CMK (cell line): Measurements from ENCODE around the gene MARCHF11.

Source experiments
- DNase-seq: peaks from one replicate; pipeline ENCODE4 v3.0.0-alpha.2; 2010; ENCODE audit warnings: low read depth

The MARCHF11 gene

DNA sequence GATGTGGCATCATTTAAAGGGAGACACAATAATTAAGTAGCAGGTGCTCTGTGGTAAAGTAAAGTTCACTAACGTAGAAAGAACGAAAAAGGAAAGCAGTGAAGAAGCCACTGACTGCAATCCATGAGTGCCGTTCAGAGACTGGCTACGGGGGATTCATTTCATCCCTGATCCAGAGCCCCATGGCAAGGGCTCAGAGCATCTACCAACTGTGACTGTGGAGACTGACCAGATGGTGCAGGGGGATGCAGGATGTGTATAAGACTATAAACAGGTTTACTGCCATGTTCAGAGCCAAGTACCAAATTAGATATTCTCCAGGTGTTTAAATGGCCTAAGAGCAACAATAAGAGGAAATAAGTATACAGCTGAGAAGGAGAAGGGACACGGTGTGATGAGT, 47.7 kb downstream of the MARCHF11 start:
- no peak for DNase-seq

DNA sequence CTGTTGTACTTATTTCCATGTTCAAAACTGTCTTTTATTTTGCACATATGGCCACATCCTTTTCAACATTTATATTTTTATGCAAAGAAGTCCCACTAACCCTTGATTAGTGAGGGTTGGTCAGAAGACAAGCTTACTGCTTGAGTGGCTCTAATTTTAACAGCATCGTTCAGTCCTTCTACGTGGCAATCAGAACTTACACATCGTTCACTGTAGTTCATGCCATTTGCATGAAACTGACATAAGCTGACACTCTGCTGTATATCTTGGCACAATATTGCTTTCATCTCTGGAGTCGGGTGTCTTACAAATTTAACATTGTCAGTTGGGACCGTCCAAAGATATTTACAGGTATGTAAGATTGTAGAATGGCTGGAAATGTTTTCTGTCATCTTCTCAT, 50.6 kb downstream of the MARCHF11 start:
- DNase-seq, result no peak

DNA sequence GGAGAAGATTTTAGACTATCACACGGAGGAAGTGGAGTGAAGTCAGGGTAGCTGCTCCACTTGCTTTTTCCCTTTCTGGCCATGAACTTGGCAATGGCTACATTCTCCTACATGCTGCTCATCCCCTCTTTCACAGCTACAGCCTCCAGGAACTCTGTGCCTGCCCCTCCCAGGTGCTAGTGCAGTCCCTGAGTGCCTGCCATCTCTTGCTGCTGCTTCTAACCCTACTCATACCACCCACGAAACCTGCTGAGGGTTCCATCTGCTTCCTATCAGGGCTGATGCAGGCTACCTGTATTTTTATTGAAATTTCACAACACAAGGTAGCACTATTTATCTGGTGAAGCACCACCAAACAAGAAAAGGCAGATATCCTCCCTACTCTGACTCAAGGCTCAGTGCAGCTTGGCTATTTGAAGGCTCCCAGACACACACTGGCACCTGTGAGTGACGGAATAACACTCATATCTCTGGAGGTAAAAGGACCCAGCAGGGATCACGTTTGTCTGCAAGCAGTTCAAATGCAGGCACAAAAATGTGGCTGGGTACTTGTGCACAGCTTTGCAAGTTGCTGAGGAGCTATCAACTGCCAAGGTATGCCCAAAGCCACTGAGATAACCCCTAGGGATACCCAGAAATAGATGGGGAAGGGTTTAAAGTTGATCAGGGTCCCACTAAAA, 51.6 kb downstream of the MARCHF11 start:
- no peak for DNase-seq

DNA sequence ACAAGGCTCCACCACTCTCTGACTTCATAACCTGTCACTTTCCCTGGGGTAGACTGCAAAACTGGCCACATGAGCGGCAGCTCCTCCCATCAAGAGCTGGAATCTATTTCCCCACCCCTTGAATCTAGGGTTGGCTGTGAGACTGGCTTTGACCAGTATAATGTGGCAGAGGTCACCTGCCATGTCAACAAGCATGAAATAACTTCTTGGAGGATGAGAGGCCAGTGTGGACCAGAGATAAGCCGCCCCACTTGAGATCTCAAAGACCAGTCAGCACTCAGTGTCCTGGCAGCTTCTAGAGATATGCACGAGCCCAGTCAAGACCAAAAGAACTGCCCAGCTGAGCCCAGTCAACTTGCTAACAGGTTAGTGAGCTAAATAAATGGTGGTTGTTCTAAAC, 59.0 kb downstream of the MARCHF11 start:
- no peak for DNase-seq

DNA sequence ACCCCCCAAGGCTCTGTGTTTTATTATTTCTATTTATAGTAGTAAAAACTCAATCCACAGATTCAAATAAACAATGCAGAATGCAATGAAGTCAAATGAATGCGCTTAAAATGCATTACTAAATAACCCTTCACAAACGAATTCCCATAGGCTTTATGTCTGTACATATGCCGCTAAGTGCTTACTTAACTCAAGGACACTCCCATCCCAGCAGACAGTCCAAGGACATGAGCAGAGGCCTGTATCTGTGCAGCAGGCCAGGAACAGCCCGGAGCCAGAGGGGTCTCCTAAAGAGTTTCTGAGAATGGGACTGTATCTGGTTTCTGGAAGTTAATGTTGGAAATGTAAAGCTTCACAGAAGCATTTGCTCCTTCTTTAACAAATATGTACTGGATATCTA, 59.8 kb downstream of the MARCHF11 start:
- no peak for DNase-seq

DNA sequence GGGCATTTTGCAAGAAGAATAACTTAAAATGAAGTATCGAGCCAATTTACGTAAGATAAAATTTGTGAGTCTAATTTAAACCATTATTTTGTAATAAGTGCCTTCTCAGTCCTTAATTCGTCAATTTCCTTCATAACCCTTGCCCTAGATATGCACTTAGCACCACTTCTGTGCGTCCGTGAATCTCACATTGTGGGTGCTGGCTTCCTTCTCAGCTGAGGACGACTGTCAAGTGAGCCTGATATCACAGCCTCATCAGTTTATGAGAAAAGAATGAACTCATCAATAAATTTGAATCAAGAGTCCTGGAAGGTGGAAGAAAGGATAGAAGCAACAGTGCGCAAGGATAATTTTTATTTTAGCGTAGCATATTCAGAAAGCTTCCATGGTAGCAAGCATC, 64.5 kb downstream of the MARCHF11 start:
- DNase-seq, result no peak

DNA sequence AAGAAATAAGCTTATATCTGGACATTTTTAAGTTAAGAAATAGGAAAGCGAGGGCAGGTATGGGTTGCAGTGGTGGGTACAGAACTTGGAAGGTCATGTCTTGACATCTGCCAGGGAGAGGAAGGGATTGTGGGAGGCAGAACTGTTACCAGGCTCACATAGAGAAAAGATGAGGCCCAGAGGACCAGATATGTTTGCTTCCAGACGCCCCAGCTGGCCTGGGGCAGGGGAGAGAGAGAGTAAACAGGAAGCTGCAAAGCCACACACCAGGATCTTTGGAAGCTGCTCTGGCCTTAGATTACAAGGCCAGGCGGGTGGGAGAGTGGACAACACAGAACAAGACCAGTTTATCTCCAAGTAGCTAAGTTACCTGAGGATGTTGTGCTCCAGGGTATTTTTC, 71.2 kb downstream of the MARCHF11 start:
- no peak for DNase-seq

DNA sequence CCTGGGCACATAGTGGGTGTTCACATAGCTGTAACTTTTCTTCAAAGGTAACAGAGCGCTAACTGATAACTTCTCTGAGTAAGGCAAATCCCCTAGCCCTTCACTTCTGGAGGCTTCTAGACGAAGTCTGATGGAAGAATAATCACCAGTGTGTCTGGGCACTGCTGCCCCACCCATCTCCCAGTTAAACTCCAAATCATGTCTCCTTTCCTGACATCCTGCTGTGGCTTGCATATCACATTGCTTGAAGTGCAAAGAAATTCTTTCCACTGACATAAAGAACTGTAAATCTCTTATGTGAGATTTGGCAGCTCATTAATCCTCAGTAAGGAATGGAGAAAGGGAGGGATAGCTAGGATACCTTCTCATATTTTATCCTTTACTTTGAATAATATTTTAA, 74.6 kb downstream of the MARCHF11 start:
- no peak for DNase-seq

DNA sequence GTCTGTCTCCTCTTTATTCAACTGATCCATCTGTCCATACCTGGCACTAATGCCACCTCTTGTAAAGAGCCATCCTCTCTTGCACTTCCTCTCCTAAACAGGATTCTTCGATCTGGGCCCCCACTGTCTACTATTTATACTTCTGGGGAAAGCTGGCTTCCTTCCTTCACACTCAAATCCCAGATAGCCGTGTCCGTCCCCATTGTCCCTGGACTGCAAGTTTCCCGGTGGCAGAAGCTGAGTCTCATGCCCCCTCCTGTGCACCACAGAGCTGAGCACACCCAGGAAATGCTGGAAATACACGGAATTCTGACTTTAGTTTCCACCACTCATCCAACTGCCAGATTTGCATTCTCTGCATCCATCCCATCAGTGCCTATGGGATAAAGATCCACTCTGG, 84.0 kb downstream of the MARCHF11 start:
- DNase-seq, result no peak

DNA sequence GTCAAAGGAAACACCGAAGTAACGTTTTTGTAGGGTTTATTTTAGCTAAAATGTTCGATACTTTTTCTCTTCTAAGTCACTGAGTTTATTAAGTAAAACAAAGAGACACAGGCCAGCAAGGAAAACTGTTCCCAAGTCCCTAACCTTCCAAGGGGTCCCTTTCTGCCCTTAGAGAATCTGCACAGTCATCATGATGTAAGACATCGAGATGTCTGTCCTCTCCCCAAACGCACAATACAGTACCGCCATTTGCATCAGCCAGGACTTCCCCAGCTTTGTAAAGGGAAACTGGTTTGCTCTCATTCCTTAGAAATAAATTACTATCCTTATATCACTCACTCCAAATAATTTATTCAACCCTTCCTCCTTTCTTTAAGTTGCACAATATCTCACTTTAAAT, 89.3 kb downstream of the MARCHF11 start:
- DNase-seq, result no peak

DNA sequence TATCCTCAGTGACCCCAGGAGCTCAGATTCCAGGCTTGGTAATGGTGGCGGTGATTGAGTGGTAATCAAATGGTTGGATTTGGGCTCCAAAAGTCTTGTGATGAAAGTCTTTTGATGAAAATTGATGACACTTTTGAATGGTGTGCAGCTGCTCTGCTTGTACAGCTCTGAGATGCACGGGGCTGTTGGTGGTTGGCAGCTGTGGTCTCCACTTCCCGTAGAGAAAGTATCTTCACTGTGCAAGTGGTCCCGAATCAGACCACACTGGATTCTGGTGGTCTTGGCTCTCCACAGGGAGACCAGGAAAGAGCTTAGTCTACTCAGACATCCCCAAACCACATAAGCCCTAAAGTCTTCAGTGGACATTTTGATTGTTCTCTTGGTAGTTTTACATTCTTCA, 96.6 kb downstream of the MARCHF11 start:
- no peak for DNase-seq

DNA sequence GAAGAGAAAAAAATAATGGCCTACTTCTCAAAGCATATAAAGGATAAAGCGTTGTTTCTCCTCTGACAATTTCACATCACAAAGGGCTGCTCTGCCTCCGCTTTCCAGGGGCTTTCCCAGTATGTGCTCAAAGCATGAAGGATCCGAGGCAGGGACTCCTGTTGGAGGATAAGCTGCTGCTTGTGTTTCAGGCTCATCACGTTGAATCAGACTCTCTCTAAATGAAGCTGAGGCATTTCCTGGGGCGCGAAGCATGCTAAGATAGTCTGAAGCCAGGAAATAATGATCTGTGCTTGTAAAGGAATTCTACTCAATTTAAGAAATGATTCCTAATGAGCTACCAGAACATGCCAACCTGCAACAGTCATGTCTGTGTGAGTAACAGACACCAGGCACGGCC, 97.5 kb downstream of the MARCHF11 start:
- DNase-seq, result no peak

DNA sequence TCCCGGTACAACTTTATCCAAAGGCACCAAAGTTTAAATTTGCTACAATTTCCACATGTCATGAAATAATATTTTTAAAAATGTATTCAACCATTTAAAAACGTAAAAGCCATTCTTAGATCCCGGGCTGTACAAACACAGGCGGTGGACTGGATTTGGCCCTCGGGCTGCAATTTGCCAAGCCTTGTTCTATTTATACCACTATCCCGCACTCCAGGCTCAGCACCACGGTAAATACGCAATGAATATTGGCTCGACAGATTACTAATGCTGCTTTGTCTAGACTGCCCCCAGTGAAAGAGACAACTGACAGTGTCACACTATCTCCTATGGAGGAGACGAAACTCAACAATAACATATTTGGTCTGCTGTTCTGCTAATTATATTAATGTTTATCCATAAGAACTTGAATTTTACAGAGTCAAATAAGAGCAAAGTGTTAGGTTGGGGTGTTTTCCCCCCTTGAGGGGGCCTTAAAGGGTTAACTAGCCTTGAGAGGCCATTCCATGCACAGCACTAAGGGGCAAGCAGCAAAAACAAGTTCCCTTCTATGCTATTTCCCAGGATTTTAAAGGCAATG, 98.1 kb downstream of the MARCHF11 start:
- no peak for DNase-seq

DNA sequence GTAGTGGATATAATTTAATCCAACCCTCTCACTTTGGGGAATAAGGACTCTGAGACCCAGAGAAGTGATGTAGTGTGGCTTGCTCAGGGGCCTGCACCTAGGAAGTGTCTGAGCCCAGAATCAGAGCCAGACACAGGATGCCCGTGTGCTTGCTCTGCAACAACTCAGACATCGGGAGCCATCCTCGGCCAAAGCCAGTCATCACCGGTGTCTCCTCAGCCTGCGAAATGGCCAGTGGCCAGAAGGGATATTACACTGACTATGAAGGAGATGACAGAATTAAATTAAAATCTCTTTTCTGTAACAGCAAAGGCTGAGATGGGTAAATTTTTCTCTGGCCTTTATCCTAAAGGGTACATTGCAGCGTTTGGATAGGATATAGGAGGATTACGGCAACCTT, 102.9 kb downstream of the MARCHF11 start:
- no peak for DNase-seq

DNA sequence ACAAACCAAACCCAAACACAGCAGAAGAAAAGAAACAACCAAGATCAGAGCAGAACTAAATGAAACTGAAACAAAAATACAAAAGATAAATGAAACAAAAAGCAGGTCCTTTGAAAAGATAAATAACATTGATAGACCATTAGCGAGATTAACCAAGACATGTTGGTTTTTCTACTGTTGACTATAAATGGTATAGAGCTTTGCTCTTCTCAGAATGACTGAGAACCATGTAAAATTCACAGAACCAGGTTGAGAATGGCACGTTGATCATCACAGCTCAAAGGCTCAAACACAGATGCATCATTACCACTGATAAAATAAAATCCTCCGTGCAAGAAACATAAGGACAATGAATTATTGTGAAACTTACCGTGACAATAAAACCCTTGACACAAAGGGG, 105.2 kb downstream of the MARCHF11 start:
- DNase-seq, result no peak

DNA sequence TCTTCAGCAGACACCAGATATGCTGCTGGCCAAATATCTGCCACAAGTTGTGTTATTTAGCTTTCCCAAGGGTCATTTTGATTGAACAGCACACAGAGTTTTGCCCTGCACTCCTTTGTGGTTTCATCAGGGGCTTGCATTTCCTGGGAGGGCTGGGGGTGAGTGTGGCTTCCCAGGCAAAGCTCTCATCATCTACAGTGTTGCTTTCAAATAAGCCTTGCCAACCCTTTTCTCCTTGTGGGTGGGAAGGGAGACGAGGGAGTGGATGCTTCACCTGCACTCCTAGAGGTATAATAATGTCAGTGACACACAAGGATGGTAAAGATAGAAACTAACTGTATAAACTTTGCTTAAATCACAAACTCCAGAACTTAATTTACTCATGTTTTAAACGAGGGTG, 107.0 kb downstream of the MARCHF11 start:
- no peak for DNase-seq

DNA sequence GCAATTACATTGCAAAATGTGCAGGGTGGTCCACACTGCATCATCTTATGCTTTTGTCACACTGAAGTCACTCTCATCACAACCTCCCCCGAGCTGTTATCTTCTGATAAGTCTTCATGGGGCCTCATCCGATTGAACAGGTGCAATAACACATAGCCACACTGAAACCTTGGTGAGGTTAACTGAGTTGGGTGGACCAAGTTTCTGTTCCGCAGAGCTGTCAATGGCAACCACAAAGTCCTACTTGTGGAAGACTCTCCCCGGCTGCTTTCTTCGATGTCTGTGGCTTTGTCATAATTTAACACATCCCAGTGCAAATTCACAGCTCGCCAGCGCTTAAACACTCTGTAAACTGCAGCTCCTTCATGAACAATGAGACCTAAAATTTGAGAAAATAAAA, 112.2 kb downstream of the MARCHF11 start:
- DNase-seq, result no peak

DNA sequence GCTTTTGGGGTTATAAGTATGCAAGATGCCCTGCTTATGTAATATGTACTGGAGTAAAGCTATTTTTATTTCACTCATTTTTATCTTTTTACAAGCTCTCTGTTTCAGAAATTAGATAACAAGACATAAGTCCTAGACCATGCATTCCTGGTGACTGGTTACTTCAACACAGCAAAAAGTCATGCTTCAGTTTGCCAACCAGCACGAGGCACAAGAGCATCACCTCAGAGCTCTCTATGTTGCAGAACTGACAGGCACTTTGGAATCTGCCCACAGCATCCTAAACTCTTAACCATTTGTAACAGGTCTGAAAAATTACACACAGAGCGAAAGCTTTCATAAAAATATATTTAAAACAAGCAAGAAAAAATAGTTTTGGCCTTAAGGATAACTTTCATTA, 112.8 kb downstream of the MARCHF11 start:
- DNase-seq, result no peak

DNA sequence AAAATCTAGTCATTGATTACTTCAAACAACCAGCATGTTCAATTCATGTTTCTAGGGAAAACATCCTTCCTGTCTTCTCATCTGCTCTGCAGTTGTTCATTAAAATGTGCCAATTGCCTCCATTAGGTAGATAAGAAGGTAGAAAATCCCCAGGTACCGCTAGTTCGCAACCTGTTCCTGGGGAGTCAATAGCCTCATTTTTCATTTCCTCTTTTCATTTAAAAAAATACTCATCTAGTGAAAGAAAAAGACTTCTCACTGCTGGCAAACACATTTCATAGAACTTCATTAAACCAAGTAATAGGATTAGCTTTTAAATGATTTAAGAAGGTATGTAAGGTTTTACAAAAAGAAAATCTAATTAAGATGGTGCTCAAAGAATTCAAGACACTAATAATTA, 113.3 kb downstream of the MARCHF11 start:
- no peak for DNase-seq

DNA sequence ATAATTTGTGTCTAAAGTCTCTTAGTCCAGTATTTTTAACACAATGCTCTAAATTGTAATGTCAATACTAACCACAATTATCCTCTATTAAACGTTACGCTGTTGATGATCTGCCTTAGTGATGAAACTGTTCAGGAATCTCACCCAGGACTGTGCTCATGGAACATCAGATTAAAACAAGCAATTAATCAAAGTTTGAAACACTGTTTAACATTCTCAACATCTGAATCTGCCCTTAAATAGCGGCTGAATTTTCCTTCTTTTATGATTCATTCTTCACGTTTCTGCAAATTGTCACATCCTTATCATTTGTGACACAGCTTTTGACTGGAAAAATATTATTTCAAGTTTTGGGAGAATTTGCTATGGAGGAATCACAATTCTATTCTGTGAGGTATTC, 113.8 kb downstream of the MARCHF11 start:
- DNase-seq, result no peak

DNA sequence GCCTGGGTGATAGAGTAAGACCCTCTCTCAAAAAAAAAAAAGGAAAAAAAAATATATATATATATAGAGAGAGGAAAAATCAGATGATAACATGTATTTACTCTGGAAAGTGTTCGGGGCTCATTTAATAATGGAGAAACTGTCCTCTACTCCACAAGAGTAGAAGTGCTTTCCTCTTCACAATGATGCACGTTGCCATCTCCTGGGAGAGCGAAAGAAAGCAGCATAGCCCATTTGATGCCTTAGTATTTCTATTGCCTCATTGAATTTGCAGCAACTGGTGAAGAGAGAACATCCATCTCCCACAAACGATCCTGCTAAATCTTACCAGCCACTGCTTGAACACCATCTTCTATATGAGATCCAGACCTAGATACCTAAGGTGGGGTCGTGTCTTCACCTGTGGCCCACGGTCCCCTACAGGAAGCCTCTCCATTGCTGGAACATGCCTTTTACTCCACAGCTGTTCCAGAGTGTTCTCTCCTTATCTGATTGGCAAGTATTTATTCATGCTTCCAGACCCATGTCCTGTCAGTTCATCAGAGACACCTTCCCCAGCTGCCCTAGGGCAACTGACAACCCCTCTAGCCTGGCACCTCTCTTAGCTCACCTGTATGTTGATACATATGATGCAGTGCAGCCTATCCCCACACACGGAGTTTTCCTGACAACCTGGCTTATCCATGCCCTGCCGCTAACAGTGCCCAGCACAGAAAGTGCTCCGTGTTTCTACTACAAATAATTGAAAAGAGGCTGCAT, 115.3 kb downstream of the MARCHF11 start:
- DNase-seq, result no peak

DNA sequence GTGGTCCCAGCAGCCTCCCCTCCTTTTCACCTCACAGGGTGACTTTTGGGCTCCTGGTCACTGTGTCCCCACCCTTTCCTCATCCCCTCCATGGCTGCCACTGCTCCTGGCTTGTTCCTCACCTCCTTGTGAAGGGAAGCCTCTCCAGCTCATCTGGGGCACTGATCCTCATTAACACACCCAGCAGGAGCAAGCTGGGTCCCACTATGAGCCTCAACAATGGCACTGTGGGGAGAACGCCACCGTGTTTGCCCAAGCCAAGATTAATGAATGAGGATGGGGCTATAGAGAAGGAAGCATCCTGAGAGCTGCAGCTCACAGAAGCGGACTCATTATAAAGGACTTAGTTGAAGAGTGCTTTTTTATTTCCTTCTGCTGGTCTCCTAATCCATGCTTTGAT, 118.4 kb downstream of the MARCHF11 start:
- no peak for DNase-seq

DNA sequence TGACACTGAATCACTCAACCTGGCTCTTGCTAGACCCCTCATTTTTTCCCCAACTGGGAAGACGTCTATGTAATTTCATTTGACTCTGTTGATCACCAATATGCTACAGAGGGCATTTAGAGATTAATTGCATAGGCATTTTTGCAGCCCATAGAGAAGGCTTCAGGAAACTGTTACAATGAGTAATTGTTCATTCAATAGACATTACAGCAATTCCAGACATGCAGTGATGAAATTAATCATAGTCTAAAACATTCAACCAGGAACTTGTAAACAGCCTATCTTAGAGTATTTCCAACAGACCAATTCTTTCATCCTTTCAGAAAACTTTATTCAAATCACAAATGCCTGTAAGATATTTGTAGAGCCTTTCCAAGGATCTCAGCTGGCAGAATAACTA, 122.3 kb downstream of the MARCHF11 start:
- no peak for DNase-seq
